ENCODE measurements around the gene ADRM1.

ADRM1 gene

GRCh38 chr20:62292108-62292507 lies 10.7 kb upstream of the ADRM1 start:
- FAIRE-seq (no peak), DNase-seq (ENCODE audit: insufficient read length, low spot score) (no peak)
- TF ChIP-seq POLR2AphosphoS5 (IDR thresholded peaks at IDR 0.05; ENCODE audit: low read depth, low read length) (no peak), POU2F2 (IDR thresholded peaks at IDR 0.05; ENCODE audit: low read depth, low read length) (no peak), SPI1 (IDR thresholded peaks at IDR 0.05; ENCODE audit: low read depth, low read length) (no peak), TAF1 (IDR thresholded peaks at IDR 0.05; ENCODE audit: low read depth, low read length) (no peak), PAX5 (IDR thresholded peaks at IDR 0.05; ENCODE audit: insufficient read depth, low read length, severe bottlenecking) (no peak), POLR2A (IDR thresholded peaks at IDR 0.05; ENCODE audit: low read depth, low read length) (no peak)

GRCh38 chr20:62293111-62293784 lies 9.5 kb upstream of the ADRM1 start:
- FAIRE-seq (no peak), DNase-seq (ENCODE audit: insufficient read length, low spot score) (no peak)
- TF ChIP-seq SPI1 (IDR thresholded peaks at IDR 0.05; ENCODE audit: low read depth, low read length), result no peak
- no peak for TF ChIP-seq POLR2A (IDR thresholded peaks at IDR 0.05; ENCODE audit: low read depth, low read length)
- TF ChIP-seq TAF1 (IDR thresholded peaks at IDR 0.05; ENCODE audit: low read depth, low read length), result no peak

- TF ChIP-seq TAF1 (IDR thresholded peaks at IDR 0.05; ENCODE audit: low read depth, low read length), result no peak
- TF ChIP-seq PAX5 (IDR thresholded peaks at IDR 0.05; ENCODE audit: insufficient read depth, low read length, severe bottlenecking), result no peak
- TF ChIP-seq POLR2A (IDR thresholded peaks at IDR 0.05; ENCODE audit: low read depth, low read length), result no peak
- no peak for TF ChIP-seq POLR2AphosphoS5 (IDR thresholded peaks at IDR 0.05; ENCODE audit: low read depth, low read length)
- TF ChIP-seq POU2F2 (IDR thresholded peaks at IDR 0.05; ENCODE audit: low read depth, low read length), result no peak
These were observed 8.9 kb upstream of the ADRM1 start for GRCh38 chr20:62293946-62294345.

GRCh38 chr20:62294516-62294915 lies 8.3 kb upstream of the ADRM1 start:
- FAIRE-seq, result no peak
- DNase-seq (ENCODE audit: insufficient read length, low spot score), result no peak
- TF ChIP-seq SPI1 (IDR thresholded peaks at IDR 0.05; ENCODE audit: low read depth, low read length), result no peak
- TF ChIP-seq TAF1 (IDR thresholded peaks at IDR 0.05; ENCODE audit: low read depth, low read length), result no peak
- TF ChIP-seq POLR2AphosphoS5 (IDR thresholded peaks at IDR 0.05; ENCODE audit: low read depth, low read length), result no peak
- TF ChIP-seq PAX5 (IDR thresholded peaks at IDR 0.05; ENCODE audit: insufficient read depth, low read length, severe bottlenecking), result no peak
- TF ChIP-seq POU2F2 (IDR thresholded peaks at IDR 0.05; ENCODE audit: low read depth, low read length), result no peak
- TF ChIP-seq POLR2A (IDR thresholded peaks at IDR 0.05; ENCODE audit: low read depth, low read length), result no peak

More at GRCh38 chr20:62293946-62294345, 8.9 kb upstream of the ADRM1 start:
- DNase-seq (ENCODE audit: insufficient read length, low spot score) (no peak), FAIRE-seq (no peak)

GRCh38 chr20:62296724-62297448 lies 5.9 kb upstream of the ADRM1 start:
- DNase-seq (ENCODE audit: insufficient read length, low spot score) (no peak), FAIRE-seq (no peak)
- no peak for TF ChIP-seq POLR2AphosphoS5 (IDR thresholded peaks at IDR 0.05; ENCODE audit: low read depth, low read length)
- no peak for TF ChIP-seq PAX5 (IDR thresholded peaks at IDR 0.05; ENCODE audit: insufficient read depth, low read length, severe bottlenecking)
- TF ChIP-seq TAF1 (IDR thresholded peaks at IDR 0.05; ENCODE audit: low read depth, low read length), result no peak
- no peak for TF ChIP-seq POLR2A (IDR thresholded peaks at IDR 0.05; ENCODE audit: low read depth, low read length)
- TF ChIP-seq POU2F2 (IDR thresholded peaks at IDR 0.05; ENCODE audit: low read depth, low read length), result no peak
- TF ChIP-seq SPI1 (IDR thresholded peaks at IDR 0.05; ENCODE audit: low read depth, low read length), result no peak

GRCh38 chr20:62297449-62298227 lies 5.2 kb upstream of the ADRM1 start:
- FAIRE-seq (no peak), DNase-seq (ENCODE audit: insufficient read length, low spot score) (no peak)
- no peak for TF ChIP-seq TAF1 (IDR thresholded peaks at IDR 0.05; ENCODE audit: low read depth, low read length)
- no peak for TF ChIP-seq POLR2AphosphoS5 (IDR thresholded peaks at IDR 0.05; ENCODE audit: low read depth, low read length)
- no peak for TF ChIP-seq POLR2A (IDR thresholded peaks at IDR 0.05; ENCODE audit: low read depth, low read length)

- TF ChIP-seq POLR2A (IDR thresholded peaks at IDR 0.05; ENCODE audit: low read depth, low read length), result no peak
- TF ChIP-seq SPI1 (IDR thresholded peaks at IDR 0.05; ENCODE audit: low read depth, low read length), result no peak
- TF ChIP-seq PAX5 (IDR thresholded peaks at IDR 0.05; ENCODE audit: insufficient read depth, low read length, severe bottlenecking), result no peak
- no peak for TF ChIP-seq TAF1 (IDR thresholded peaks at IDR 0.05; ENCODE audit: low read depth, low read length)
- no peak for TF ChIP-seq POU2F2 (IDR thresholded peaks at IDR 0.05; ENCODE audit: low read depth, low read length)
- no peak for TF ChIP-seq POLR2AphosphoS5 (IDR thresholded peaks at IDR 0.05; ENCODE audit: low read depth, low read length)
- DNase-seq (ENCODE audit: insufficient read length, low spot score) (no peak), FAIRE-seq (no peak)
These were observed 4.1 kb upstream of the ADRM1 start for GRCh38 chr20:62298577-62299249.

GRCh38 chr20:62299666-62300236 lies 3.0 kb upstream of the ADRM1 start:
- TF ChIP-seq SPI1 (IDR thresholded peaks at IDR 0.05; ENCODE audit: low read depth, low read length), result no peak
- TF ChIP-seq PAX5 (IDR thresholded peaks at IDR 0.05; ENCODE audit: insufficient read depth, low read length, severe bottlenecking), result no peak
- no peak for TF ChIP-seq TAF1 (IDR thresholded peaks at IDR 0.05; ENCODE audit: low read depth, low read length)
- no peak for TF ChIP-seq POU2F2 (IDR thresholded peaks at IDR 0.05; ENCODE audit: low read depth, low read length)
- no peak for TF ChIP-seq POLR2AphosphoS5 (IDR thresholded peaks at IDR 0.05; ENCODE audit: low read depth, low read length)
- TF ChIP-seq POLR2A (IDR thresholded peaks at IDR 0.05; ENCODE audit: low read depth, low read length), result no peak
- no peak for DNase-seq (ENCODE audit: insufficient read length, low spot score)
- FAIRE-seq, result no peak

- TF ChIP-seq TAF1 (IDR thresholded peaks at IDR 0.05; ENCODE audit: low read depth, low read length) (no peak), POLR2AphosphoS5 (IDR thresholded peaks at IDR 0.05; ENCODE audit: low read depth, low read length) (no peak), SPI1 (IDR thresholded peaks at IDR 0.05; ENCODE audit: low read depth, low read length) (no peak), POU2F2 (IDR thresholded peaks at IDR 0.05; ENCODE audit: low read depth, low read length) (no peak)
- DNase-seq (ENCODE audit: insufficient read length, low spot score) (no peak), FAIRE-seq (no peak)
These were observed 2.5 kb upstream of the ADRM1 start for GRCh38 chr20:62300319-62300718.
